HEK293 (cell line): ENCODE results near the gene CIB1.
A peak's percentile ranks its signal among the peaks of the same experiment; 100 is the strongest.

ENCODE experiments used
- TCF7L2 ChIP-seq: IDR thresholded peaks from 2 replicates; pipeline ENCODE4 v1.6.1; 2011; ENCODE audit warnings: low read depth, mild to moderate bottlenecking, inconsistent platforms, low read length, moderate library complexity, borderline replicate concordance
- ZIC2 ChIP-seq: fragments of 450-650 bp; formaldehyde crosslinking; IDR thresholded peaks from 2 replicates; pipeline ENCODE4 v1.5.1; 2016; ENCODE audit warnings: missing biosample characterization, missing genetic modification characterization
- ZNF37A ChIP-seq: fragments of 450-650 bp; IDR thresholded peaks from 2 replicates; pipeline ENCODE4 v1.5.1; 2018; ENCODE audit warnings: missing biosample characterization, missing genetic modification characterization
- ZNF521 ChIP-seq: fragments of 450-650 bp; formaldehyde crosslinking; IDR thresholded peaks from 2 replicates; pipeline ENCODE4 v1.5.1; 2017; ENCODE audit warnings: missing biosample characterization, mild to moderate bottlenecking, missing genetic modification characterization
- ZNF549 ChIP-seq: fragments of 450-650 bp; IDR thresholded peaks from 2 replicates; pipeline ENCODE4 v1.5.1; 2018; ENCODE audit warnings: missing biosample characterization, missing genetic modification characterization, mild to moderate bottlenecking, inconsistent platforms, moderate library complexity
- ZNF707 ChIP-seq: fragments of 450-650 bp; formaldehyde crosslinking; IDR thresholded peaks from 2 replicates; pipeline ENCODE4 v1.5.1; 2016; ENCODE audit warnings: missing biosample characterization, missing genetic modification characterization
- TF ChIP-seq, protein P1 (sequence below): fragments of 450-650 bp; formaldehyde crosslinking; IDR thresholded peaks from 2 replicates; pipeline ENCODE4 v1.5.1; 2016; ENCODE audit warnings: missing biosample characterization, missing genetic modification characterization
- TF ChIP-seq, protein P2 (sequence below): fragments of 450-650 bp; formaldehyde crosslinking; IDR thresholded peaks from 2 replicates; pipeline ENCODE4 v1.5.1; 2016; ENCODE audit warnings: missing biosample characterization, missing genetic modification characterization
- TF ChIP-seq, protein P3 (sequence below): sonication (generic); formaldehyde crosslinking; IDR thresholded peaks from 2 replicates; pipeline ENCODE4 v1.8.1; 2022; ENCODE audit warnings: mild to moderate bottlenecking, moderate library complexity, missing genetic modification reagents
- TF ChIP-seq, protein P4 (sequence below): fragments of 450-650 bp; formaldehyde crosslinking; IDR thresholded peaks from 2 replicates; pipeline ENCODE4 v1.5.1; 2016; ENCODE audit warnings: missing biosample characterization, missing genetic modification characterization

DNA sequence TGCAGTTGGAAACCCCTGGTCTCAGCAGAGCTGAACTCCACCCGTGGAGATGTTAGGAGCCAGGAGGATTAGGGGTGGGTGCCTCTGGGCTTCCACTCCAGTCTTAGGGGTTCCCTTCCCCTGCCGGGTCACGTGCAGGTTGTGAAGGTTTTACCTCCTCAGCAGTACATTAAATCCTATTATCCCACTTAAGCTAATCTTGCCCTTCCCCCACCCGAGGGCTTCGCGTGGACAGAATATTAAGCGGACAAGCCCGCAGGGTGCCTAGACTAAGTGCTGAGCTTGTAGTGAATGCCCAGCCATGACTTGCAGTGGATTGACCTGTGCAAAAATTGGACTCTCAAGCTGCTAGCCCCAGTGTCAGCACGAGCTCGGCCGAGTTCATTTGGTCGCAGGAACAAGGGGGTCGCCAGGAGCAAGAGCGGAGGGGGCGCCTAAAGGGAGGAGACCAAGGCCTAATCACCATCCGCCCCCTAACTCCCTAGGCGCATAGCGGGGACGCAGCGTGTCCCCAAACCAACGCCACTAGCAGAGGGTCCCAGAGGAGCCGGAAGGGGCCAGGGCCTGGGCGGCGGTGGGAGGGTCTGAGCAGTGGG is 33.1 kb downstream of the CIB1 start:
- TF ChIP-seq ZIC2 (tag by site-specific recombination) (peak; percentile 37), ZNF521 (tag by site-specific recombination) (no peak), ZNF707 (tag by site-specific recombination) (no peak), ZNF549 (tag by site-specific recombination) (no peak), TCF7L2 (no peak), ZNF37A (no peak)
- TF ChIP-seq, protein P1, sequence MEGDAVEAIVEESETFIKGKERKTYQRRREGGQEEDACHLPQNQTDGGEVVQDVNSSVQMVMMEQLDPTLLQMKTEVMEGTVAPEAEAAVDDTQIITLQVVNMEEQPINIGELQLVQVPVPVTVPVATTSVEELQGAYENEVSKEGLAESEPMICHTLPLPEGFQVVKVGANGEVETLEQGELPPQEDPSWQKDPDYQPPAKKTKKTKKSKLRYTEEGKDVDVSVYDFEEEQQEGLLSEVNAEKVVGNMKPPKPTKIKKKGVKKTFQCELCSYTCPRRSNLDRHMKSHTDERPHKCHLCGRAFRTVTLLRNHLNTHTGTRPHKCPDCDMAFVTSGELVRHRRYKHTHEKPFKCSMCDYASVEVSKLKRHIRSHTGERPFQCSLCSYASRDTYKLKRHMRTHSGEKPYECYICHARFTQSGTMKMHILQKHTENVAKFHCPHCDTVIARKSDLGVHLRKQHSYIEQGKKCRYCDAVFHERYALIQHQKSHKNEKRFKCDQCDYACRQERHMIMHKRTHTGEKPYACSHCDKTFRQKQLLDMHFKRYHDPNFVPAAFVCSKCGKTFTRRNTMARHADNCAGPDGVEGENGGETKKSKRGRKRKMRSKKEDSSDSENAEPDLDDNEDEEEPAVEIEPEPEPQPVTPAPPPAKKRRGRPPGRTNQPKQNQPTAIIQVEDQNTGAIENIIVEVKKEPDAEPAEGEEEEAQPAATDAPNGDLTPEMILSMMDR = no peak
- TF ChIP-seq, protein P2, sequence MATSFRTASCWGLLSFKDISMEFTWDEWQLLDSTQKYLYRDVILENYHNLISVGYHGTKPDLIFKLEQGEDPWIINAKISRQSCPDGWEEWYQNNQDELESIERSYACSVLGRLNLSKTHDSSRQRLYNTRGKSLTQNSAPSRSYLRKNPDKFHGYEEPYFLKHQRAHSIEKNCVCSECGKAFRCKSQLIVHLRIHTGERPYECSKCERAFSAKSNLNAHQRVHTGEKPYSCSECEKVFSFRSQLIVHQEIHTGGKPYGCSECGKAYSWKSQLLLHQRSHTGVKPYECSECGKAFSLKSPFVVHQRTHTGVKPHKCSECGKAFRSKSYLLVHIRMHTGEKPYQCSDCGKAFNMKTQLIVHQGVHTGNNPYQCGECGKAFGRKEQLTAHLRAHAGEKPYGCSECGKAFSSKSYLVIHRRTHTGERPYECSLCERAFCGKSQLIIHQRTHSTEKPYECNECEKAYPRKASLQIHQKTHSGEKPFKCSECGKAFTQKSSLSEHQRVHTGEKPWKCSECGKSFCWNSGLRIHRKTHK (tag by site-specific recombination) = no peak
- TF ChIP-seq, protein P3, sequence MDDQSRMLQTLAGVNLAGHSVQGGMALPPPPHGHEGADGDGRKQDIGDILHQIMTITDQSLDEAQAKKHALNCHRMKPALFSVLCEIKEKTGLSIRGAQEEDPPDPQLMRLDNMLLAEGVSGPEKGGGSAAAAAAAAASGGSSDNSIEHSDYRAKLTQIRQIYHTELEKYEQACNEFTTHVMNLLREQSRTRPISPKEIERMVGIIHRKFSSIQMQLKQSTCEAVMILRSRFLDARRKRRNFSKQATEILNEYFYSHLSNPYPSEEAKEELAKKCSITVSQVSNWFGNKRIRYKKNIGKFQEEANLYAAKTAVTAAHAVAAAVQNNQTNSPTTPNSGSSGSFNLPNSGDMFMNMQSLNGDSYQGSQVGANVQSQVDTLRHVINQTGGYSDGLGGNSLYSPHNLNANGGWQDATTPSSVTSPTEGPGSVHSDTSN = no peak
- TF ChIP-seq, protein P4, sequence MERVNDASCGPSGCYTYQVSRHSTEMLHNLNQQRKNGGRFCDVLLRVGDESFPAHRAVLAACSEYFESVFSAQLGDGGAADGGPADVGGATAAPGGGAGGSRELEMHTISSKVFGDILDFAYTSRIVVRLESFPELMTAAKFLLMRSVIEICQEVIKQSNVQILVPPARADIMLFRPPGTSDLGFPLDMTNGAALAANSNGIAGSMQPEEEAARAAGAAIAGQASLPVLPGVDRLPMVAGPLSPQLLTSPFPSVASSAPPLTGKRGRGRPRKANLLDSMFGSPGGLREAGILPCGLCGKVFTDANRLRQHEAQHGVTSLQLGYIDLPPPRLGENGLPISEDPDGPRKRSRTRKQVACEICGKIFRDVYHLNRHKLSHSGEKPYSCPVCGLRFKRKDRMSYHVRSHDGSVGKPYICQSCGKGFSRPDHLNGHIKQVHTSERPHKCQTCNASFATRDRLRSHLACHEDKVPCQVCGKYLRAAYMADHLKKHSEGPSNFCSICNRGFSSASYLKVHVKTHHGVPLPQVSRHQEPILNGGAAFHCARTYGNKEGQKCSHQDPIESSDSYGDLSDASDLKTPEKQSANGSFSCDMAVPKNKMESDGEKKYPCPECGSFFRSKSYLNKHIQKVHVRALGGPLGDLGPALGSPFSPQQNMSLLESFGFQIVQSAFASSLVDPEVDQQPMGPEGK (tag by site-specific recombination) = peak; percentile 18; the same call in 1 of the 2 replicates
